T-helper 1 cell treated with Interleukin-12 subunit alpha and Interleukin-12 subunit beta and Interleukin-4 antibody, amounts not matched to agents 30 ng/mL and 1 ng/mL, for 36 hours (primary cell): ENCODE results near the gene DNAJB4. TPM values are rescaled to one million over a fixed set of nuclear protein-coding genes. Genes with fewer than 3 reads are reported as not detected.
"Not testable (repeated sequence)": the region's sequence is repeated elsewhere in the genome, so short reads cannot be mapped to it uniquely, and the experiment has no call there.

Source experiments
- intact Hi-C: fragments of 100-400 bp; cut with micrococcal nuclease; formaldehyde crosslinking; loops from one replicate; pipeline ENCODE4 v1.15.1; 2024
- total RNA-seq: library from RNA; stranded (reverse); gene quantifications from 2 replicates; pipeline ENCODE4 v1.2.3, GENCODE V29; 2022

Gene DNAJB4
- total RNA-seq, 1 donor from 2014 or later: 9.5 TPM

DNA sequence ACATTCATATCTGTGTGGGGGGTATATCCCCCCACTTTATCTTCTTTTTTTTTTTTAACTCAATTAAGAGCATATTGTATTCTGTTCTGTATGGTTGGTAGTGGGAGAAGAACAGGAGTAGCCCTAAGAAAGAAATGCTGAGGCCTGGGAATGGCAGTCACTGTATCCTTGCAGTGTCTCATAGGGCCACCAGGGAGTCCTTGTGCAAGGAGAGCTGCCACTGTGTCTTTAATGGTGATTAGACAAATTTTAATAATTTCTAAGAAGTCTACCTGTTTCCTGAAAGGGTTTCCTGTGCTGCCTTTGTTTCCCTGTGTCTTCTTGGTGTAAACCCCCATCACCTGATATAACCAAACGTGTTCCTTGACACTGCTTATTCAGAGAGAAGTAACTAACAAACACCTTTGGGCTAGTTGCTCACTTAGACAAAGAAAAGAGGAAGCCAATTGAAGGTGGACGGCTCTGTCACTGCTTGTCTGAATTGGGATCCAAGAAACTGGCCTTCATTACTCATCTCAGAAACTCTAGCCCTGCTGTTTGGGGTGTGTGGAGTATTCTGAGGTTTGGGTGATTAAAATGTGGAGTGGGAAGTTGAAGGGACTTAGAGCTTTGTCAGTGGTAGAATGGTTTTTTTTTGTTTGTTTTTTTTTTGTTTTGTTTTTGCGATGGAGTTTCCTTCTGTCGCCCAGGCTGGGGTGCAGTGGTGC lies 56.3 kb downstream of the DNAJB4 start:
- intact Hi-C loops: no loop called here

GRCh38 chr1:78061825-78062523 lies 57.2 kb downstream of the DNAJB4 start:
- intact Hi-C loops: no loop called here

DNA sequence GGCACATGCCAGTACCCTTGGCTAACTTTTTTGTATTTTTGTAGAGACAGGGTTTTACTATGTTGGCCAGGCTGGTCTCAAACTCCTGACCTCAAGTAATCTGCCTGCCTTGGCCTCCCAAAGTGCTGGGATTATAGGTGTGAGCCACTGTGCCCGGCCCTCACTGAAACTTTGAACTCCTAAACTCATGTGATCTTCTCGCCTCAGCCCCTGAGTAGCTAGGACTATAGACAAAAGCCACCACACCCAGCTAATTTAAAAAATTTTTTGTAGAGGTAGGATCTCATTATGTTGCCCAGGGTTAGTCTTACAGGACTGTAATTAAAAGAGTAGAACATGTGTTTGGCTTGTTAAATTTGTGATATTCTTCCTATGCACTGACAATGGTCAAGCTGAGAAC lies 60.1 kb downstream of the DNAJB4 start:
- intact Hi-C loops: not testable (repeated sequence)

Other genes with a start within 250 kb of the DNAJB4 start
- gene USP33, start 245.1 kb upstream of the DNAJB4 start, total RNA-seq: 55.1 and 64.2 TPM in 2 replicates
- 10.2 and 11.8 TPM in 2 replicates for gene MIGA1, start 225.3 kb upstream of the DNAJB4 start, total RNA-seq
- gene NEXN, start 116.3 kb upstream of the DNAJB4 start, total RNA-seq: 0.73 and 1.3 TPM in 2 replicates
- 205 and 213 TPM in 2 replicates for gene FUBP1, start 25.9 kb upstream of the DNAJB4 start, total RNA-seq
- 0.07 TPM in 2 replicates for gene GIPC2, start 41.0 kb downstream of the DNAJB4 start, total RNA-seq